Ascending aorta (tissue), 2 donors: ENCODE measurements around the gene PGLYRP1. TPM values are rescaled to one million over a fixed set of nuclear protein-coding genes. Genes with fewer than 3 reads are reported as not detected.

Source experiments
- DNase-seq, 2 donors: peaks; one replicate each; pipeline ENCODE4 v3.0.0-alpha.2; 2019; ENCODE audit warnings: low spot score in 2 of 2
- H3K27ac ChIP-seq, 2 donors: fragments of 200-600 bp; sonication (generic); one replicate each; pipeline ENCODE4 v1.5.1; 2016 to 2017; ENCODE audit warnings: mild to moderate bottlenecking in 1 of 2
- H3K27me3 ChIP-seq: fragments of 200-600 bp; sonication (generic); one replicate; pipeline ENCODE4 v1.5.1; 2017
- H3K36me3 ChIP-seq, 2 donors: fragments of 200-600 bp; sonication (generic); one replicate each; pipeline ENCODE4 v1.5.1; 2016
- H3K4me1 ChIP-seq, 2 donors: fragments of 200-600 bp; sonication (generic); one replicate each; pipeline ENCODE4 v1.5.1; 2016 to 2017; ENCODE audit warnings: mild to moderate bottlenecking in 1 of 2
- H3K4me3 ChIP-seq, 2 donors: fragments of 200-600 bp; sonication (generic); one replicate each; pipeline ENCODE4 v1.5.1; 2016 to 2017; ENCODE audit warnings: mild to moderate bottlenecking in 1 of 2
- H3K9me3 ChIP-seq, 2 donors: fragments of 200-600 bp; sonication (generic); one replicate each; pipeline ENCODE4 v1.5.1; 2016
- intact Hi-C: fragments of 100-400 bp; cut with DNase I; formaldehyde crosslinking; loops from one replicate; pipeline ENCODE4 v1.15.1; 2023
- total RNA-seq: library from RNA; depleted of rRNA; stranded (reverse); fragments of >200 nt; gene quantifications from one replicate; pipeline ENCODE4 v1.1.0, GENCODE V29; 2016
- TF ChIP-seq, protein P1 (sequence below), 3 experiments: fragments of 200-600 bp in 2 of 3; fragments of 450-650 bp in 1 of 3; sonication (generic) in 2 of 3; IDR thresholded peaks; one replicate each; pipeline ENCODE4 v1.5.1; 2016 to 2019; ENCODE audit warnings: antibody characterized with exemption in 3 of 3, mild to moderate bottlenecking in 1 of 3, moderate library complexity in 1 of 3

The PGLYRP1 gene
- total RNA-seq, 1 donor from 2014 or later: not detected

DNA sequence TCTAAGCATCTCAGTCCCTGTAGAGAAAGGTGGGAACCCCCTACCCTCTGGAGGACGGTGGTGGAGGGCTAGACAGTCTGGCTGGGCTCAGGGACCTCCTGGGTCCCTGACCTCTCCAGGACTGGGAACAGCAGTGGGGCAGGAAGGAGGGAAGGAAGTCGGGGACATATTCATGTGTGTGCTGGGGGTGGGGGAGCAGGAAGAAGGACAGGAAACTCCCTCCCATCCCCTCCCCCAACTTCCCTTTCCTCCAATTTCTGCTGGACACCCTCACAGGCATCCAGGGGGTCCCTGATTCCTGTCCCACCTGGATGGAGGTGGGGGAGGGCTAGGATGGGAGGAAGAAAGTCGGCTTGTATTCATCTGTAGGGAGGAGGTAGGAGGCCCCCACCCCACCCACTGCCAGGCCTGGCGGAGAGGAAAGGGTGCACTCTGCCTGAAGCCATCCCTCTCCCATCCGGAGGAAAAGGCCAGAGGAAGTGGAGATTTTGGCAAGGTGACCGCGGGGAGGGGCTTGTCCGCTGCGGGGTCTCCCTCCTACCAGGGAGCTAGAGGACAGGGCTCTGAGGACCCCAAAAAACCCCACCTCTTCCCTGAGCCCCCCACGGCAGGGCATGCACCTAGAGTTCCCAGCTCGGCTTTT lies 51.5 kb downstream of the PGLYRP1 start:
- H3K4me1 ChIP-seq: peaks cover 0 to 2% of the 10 kb centered on the region in 2 donors
- intact Hi-C loops: no loop called here
- no peak overlapping the region for H3K4me3 ChIP-seq
- H3K27ac ChIP-seq: no peak overlapping the region
- TF ChIP-seq, protein P1, sequence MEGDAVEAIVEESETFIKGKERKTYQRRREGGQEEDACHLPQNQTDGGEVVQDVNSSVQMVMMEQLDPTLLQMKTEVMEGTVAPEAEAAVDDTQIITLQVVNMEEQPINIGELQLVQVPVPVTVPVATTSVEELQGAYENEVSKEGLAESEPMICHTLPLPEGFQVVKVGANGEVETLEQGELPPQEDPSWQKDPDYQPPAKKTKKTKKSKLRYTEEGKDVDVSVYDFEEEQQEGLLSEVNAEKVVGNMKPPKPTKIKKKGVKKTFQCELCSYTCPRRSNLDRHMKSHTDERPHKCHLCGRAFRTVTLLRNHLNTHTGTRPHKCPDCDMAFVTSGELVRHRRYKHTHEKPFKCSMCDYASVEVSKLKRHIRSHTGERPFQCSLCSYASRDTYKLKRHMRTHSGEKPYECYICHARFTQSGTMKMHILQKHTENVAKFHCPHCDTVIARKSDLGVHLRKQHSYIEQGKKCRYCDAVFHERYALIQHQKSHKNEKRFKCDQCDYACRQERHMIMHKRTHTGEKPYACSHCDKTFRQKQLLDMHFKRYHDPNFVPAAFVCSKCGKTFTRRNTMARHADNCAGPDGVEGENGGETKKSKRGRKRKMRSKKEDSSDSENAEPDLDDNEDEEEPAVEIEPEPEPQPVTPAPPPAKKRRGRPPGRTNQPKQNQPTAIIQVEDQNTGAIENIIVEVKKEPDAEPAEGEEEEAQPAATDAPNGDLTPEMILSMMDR (IDR thresholded peaks at IDR 0.05): no peak
- peaks cover 16% of the 10 kb centered on the region for H3K27me3 ChIP-seq
- DNase-seq: no peak
- no peaks in the 10 kb centered on the region for H3K9me3 ChIP-seq
- no peaks in the 10 kb centered on the region for H3K36me3 ChIP-seq

DNA sequence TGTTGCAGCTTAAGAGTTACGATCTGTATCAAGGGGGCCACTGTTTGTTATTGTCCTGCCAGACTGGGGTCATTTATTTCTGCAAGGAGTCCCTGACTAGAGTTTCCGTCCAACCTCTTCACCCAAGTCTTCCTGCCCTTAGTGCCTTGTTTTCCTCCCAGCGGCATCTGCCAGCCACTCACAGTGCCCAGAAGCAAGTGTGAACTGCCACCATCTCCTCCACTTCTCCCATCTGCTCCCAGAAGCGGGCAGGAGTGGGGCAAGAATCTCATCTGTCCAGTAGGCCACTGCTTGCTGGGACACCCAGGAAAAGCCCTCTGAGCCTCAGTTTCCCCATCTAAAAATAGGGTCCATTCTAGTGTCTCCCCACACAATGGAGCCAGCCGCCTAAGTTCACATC lies 53.2 kb downstream of the PGLYRP1 start:
- Histone ChIP-seq H3K27me3 (peaks cover 16% of the 10 kb centered on the region), H3K4me1 (peaks cover 0 to 2% of the 10 kb centered on the region in 2 donors), H3K9me3 (no peaks in the 10 kb centered on the region), H3K36me3 (no peaks in the 10 kb centered on the region), H3K4me3 (no peak overlapping the region), H3K27ac (no peak overlapping the region)
- intact Hi-C loops: no loop called here
- DNase-seq: no peak
- TF ChIP-seq, protein P1 (IDR thresholded peaks at IDR 0.05): no peak

Other genes with a start within 250 kb of the PGLYRP1 start
- 76.8 TPM for gene DMPK, start 240.6 kb downstream of the PGLYRP1 start, total RNA-seq
- gene DMWD, start 230.2 kb downstream of the PGLYRP1 start, total RNA-seq: 110 TPM
- gene RSPH6A, start 207.7 kb downstream of the PGLYRP1 start, total RNA-seq: not detected
- 103 TPM for gene SYMPK, start 159.9 kb downstream of the PGLYRP1 start, total RNA-seq
- gene FOXA3, start 158.7 kb downstream of the PGLYRP1 start, total RNA-seq: not detected
- 45.7 TPM for gene IRF2BP1, start 136.9 kb downstream of the PGLYRP1 start, total RNA-seq
- 1.6 TPM for gene MYPOP, start 120.4 kb downstream of the PGLYRP1 start, total RNA-seq
- gene NANOS2, start 108.3 kb downstream of the PGLYRP1 start, total RNA-seq: not detected
- 11.3 TPM for gene NOVA2, start 49.2 kb downstream of the PGLYRP1 start, total RNA-seq
- gene CCDC61, start 27.6 kb downstream of the PGLYRP1 start, total RNA-seq: 13.7 TPM
- not detected for gene IGFL4, start 17.9 kb upstream of the PGLYRP1 start, total RNA-seq
- gene IGFL3, start 101.6 kb upstream of the PGLYRP1 start, total RNA-seq: not detected
- gene IGFL2, start 125.2 kb upstream of the PGLYRP1 start, total RNA-seq: not detected
- not detected for gene IGFL1, start 206.7 kb upstream of the PGLYRP1 start, total RNA-seq